HuH-7.5 (cell line): ENCODE results near the gene MUC6.
"Not testable (repeated sequence)": the region's sequence is repeated elsewhere in the genome, so short reads cannot be mapped to it uniquely, and the experiment has no call there.

Source experiments
- DNase-seq: peaks from one replicate; pipeline ENCODE4 v3.0.0; 2011; ENCODE audit warnings: low spot score

Gene MUC6

GRCh38 chr11:1024597-1025409 is 11.7 kb downstream of the MUC6 start:
- DNase-seq, result no peak

GRCh38 chr11:1023811-1024596 is 12.5 kb downstream of the MUC6 start:
- no peak for DNase-seq

DNA sequence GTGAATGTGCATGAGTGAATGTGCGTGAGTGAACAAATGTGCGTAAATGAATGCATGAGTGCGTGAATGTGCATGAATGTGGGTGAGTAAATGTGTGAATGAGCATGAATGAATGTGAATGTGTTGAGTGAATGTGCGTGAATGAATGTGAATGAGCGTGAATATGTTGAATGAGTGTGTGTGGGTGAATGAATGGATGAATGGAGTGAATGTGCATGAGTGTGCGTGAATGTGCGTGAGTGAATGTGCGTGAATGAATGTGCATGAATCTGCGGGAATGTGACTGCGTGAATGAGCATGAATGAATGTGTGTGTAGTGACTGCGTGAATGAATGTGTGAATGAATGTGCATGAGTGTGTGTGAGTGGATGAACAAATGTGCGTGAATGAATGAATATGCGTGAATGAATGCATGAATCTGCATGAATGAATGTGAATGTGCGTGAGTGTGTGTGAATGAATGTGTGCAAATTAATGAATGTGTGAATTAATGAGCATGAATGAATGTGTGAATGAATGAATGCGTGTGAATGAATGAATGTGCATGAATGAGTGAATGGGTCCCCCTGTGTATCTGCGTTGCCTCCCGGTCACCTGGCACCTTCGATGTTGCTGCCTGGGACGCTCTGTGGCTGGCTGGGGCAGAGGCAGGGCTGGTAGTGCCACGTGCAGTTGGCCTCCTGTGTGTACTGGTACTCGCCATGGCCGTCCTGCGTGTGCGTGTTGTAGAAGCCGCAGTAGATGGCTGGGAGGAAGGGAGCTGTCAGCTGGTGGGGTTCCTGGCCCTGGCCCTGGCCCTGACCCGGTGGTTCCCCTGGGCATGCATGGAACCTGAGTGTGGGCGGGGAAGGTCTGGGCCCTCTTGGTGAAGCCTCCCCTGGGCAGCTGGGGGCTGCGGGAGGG is 13.4 kb downstream of the MUC6 start:
- DNase-seq, result no peak

DNA sequence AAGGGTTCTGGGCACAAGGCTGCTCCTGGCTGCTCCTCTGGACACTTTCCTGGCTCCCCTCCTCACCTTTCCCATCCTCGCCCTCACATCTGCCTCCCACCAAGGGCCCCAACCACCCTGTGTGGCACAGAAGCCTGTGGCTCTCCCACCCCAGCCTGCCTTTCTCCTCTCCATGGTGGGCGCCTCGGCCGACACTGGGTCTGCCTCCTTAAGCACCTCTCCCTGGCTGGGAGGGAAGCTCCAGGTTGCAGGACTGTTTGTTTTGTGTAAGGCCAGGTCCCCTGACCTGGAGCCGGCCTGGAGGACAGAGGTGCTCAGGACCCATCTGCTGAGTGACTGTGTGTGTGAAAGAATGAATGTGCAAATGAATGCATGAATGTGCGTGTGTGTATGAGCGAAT is 14.1 kb downstream of the MUC6 start:
- DNase-seq, result no peak

DNA sequence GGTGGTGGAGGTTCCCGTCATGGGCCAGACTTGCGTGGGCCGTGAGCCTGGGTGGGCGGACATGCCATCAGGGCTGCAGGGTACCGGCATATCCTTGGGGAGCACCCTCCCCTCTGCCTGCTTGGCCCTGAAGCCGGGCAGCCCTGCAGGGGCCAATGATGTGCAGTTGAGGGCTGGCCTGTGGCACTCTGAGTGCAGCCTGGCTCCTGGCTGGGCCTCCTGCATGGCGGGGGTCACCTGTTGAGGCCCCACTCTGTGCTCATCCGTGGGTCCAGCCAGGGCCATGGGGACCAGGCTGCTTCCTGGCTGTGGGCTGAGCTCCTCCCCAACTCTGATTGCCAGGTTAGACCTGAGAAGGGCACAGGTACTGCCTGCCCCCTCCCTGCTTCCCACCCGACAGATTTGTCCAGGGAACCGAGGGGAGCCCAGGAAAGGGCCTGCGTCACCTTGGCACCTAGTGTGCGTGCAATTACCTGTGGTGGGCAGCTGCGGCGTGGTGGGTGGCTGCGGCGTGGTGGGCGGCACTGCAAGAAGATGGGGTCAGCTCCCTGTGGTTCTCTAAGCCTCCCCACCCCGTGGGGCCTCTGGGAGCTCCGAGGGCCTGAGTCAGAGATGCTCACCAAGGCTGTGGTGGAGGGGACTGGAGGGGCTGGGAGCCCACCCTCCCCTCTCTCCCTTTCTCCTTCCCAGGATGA is 16.2 kb downstream of the MUC6 start:
- DNase-seq, result no peak

- no peak for DNase-seq
Observed at GRCh38 chr11:1019321-1019910, 17.1 kb downstream of the MUC6 start.

GRCh38 chr11:1018091-1018490 is 18.4 kb downstream of the MUC6 start:
- no peak for DNase-seq

DNA sequence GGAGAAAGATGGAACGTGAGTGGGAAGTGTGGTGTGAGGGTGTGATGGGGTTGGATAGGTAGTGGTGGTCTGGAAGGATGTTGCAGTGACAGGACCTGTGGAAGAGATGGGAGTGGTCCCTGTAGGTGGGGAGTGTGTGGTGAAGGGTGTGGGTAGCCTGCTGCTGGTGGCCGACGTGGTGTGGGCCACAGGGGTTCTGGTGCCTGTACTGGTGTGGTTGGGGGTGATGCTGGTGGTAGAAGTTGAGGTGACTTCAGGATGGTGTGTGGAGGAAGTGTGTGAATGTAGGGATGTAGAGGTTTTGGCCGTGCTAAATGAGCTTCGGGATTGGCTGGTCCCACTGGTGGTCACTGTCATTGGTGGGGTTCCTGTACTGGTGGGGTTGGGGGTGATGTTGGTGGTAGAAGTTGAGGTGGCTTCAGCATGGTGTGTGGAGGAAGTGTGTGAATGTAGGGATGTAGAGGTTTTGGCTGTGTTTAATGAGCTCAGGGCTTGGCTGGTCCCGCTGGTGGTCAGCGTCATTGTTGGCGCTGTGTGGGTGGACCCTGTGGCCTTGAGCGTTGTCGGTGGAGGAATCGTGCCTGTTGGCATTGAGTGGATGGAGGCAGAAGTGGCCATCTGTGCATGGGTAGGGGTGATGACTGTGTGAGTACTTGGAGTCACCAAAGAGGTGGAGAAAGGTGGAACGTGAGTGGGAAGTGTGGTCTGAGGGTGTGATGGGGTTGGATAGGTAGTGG is 19.1 kb downstream of the MUC6 start:
- DNase-seq, result no peak

- DNase-seq, result not testable (repeated sequence)
Observed at GRCh38 chr11:1016610-1017126, 19.9 kb downstream of the MUC6 start.

- DNase-seq, result no peak
Observed at GRCh38 chr11:1015826-1016545, 20.5 kb downstream of the MUC6 start.

DNA sequence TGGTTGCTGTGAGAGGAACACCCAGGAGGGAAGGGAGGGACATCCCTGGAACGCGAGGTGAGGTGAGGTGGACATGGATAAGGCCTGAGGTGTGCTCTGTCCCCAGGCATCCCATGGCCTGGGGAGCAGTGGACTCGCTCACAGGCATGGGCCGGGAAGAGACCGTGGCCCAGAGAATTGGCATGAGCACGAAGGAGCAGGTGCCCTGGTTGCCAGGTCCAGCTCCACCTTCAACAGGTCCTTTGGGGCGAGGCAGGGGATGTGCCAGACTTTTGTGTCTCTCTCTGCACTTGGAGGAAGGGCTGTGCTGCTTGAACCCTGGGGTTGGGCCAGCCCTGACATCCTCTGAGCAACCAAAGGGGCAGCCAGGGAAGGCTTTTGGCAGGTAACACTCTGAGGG is 21.5 kb downstream of the MUC6 start:
- DNase-seq, result no peak

DNA sequence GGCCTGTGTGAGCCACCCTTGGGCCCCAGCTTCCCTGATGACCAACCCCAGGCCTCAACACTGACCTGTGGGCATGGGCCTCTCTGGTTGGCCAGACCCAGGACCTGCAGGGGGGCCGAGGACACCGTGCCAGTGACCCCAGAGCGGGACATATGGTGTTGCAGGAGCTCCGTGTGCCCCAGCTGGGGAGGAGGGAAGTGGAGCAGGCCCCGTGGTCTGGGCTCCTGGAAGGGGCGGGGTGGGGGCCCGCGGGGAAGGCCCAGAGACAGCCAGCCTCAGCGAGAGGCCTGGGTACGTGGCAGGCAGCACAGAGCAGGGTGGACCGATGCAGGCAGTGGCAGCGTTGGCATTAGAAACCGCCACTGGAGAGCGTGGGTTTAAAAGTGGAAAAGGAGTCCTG is 22.2 kb downstream of the MUC6 start:
- no peak for DNase-seq

DNA sequence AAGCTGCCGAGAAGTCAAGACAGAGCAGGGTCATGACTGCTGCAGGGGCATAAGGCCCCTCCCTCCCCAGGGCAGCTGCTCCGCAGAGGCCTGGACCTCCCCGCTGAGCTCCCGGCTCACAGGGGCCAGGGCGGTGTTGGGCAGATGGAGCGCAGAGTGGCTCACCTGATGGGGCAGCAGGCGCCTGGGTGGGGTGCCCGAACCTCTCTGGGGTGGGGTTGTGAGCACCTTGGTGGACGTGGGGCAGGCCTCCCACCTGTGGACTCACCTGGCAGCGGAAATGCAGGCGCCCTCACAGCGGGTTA is 22.9 kb downstream of the MUC6 start:
- DNase-seq, result no peak

- DNase-seq, result no peak
Observed at GRCh38 chr11:1012740-1013630, 23.5 kb downstream of the MUC6 start.

GRCh38 chr11:1012291-1012690 is 24.2 kb downstream of the MUC6 start:
- DNase-seq, result no peak

DNA sequence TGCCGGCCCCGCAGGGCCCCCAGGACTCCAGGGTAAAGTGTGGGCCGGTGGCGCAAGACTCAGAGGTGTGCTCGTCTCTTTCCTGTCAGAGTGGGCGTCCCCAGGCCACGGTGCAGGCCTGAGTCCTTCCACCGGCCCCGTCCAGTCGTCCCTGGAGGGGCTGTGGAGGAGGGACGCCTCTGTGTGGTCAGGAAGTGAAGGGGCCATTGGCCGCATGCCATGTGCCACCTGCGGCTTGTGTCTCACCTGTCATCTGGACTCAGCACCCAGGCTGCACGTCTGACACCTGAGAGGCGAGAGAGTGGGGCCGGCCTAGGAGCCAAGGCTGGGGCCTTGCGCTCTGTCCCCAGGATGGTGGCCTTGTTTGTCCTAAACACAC is 25.2 kb downstream of the MUC6 start:
- no peak for DNase-seq

DNA sequence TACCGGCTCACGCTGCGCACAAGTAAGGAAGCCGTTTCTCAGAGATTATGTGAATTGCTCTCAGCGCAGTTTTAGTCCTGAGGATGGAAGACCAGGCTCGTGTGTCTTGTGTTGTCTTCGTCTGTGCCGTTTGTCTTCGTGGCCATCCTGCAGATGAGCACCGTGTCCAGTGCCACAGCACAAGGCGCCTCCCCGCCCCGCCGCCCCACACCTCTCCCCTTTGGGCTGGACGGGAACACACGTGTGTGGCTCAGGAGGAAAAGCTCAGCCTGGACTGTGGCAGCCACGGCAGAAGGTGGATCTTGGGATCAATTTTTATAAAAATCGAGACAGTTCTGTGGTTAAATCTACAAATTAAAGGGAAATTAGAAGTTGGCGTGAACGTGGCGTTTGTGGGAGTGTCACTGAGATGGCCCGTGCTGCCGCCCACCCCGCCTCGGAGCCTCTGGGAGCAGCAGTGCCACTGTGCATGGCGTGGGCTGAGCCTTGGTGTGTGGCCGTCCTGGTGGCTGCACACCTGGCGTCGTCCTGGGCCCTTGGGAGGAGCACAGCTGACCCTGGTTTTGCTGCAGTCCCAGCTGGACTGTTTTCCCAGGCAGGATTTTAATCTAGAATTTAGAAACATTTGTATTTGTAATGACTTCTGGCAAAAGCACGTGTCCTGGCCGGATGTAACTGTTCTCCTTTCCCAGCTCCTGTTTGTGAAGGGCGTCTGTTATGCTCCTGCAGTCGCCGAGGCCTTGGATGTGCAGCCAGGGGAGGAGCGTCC is 25.8 kb downstream of the MUC6 start:
- DNase-seq, result no peak

GRCh38 chr11:1009991-1010390 is 26.5 kb downstream of the MUC6 start:
- DNase-seq, result no peak
